Muscle layer of colon (tissue), 2 donors: ENCODE data around the gene PDE4C.

Experiments
- H3K27ac ChIP-seq: one replicate; pipeline ENCODE4 v1.7.0; 2013; ENCODE audit warnings: low read depth, mild to moderate bottlenecking, low read length, moderate library complexity
- H3K27me3 ChIP-seq, 2 donors: one replicate each; pipeline ENCODE4 v1.7.0; 2013; ENCODE audit warnings: low read length in 2 of 2, mild to moderate bottlenecking in 2 of 2; ENCODE audit not compliant: insufficient read depth in 2 of 2, control insufficient read depth in 1 of 2
- H3K36me3 ChIP-seq: one replicate; pipeline ENCODE4 v1.7.0; 2013; ENCODE audit warnings: mild to moderate bottlenecking, low read length; ENCODE audit not compliant: insufficient read depth
- H3K4me1 ChIP-seq: one replicate; pipeline ENCODE4 v1.7.0; 2013; ENCODE audit warnings: mild to moderate bottlenecking, low read length; ENCODE audit not compliant: insufficient read depth
- H3K4me3 ChIP-seq, 2 donors: one replicate each; pipeline ENCODE4 v1.7.0; 2013; ENCODE audit warnings: low read length in 2 of 2, low read depth in 1 of 2, mild to moderate bottlenecking in 1 of 2, moderate library complexity in 1 of 2
- H3K9ac ChIP-seq: one replicate; pipeline ENCODE4 v1.7.0; 2013; ENCODE audit warnings: low read length
- H3K9me3 ChIP-seq: one replicate; pipeline ENCODE4 v1.7.0; 2013; ENCODE audit warnings: mild to moderate bottlenecking, low read length
- donor health status: abdominal sarcoma.
- donor health status: Adenocarcinoma of cecum.

The PDE4C gene

GRCh38 chr19:18252370-18252717 is 26.1 kb upstream of the PDE4C start:
- peaks cover 0 to 7% of the 10 kb centered on the region in 2 donors for H3K27me3 ChIP-seq
- H3K36me3 ChIP-seq, result peaks cover 4% of the 10 kb centered on the region
- no peak overlapping the region for H3K4me3 ChIP-seq
- no peak overlapping the region for H3K9ac ChIP-seq
- no peaks in the 10 kb centered on the region for H3K4me1 ChIP-seq
- no peaks in the 10 kb centered on the region for H3K9me3 ChIP-seq
- no peak overlapping the region for H3K27ac ChIP-seq

GRCh38 chr19:18251587-18252369 is 25.5 kb upstream of the PDE4C start:
- Histone ChIP-seq H3K4me3 (no peak overlapping the region), H3K27ac (no peak overlapping the region), H3K9me3 (no peaks in the 10 kb centered on the region), H3K9ac (no peak overlapping the region), H3K4me1 (no peaks in the 10 kb centered on the region), H3K27me3 (peaks cover 0 to 7% of the 10 kb centered on the region in 2 donors), H3K36me3 (no peaks in the 10 kb centered on the region)

- Histone ChIP-seq H3K36me3 (no peaks in the 10 kb centered on the region), H3K4me1 (no peaks in the 10 kb centered on the region), H3K9ac (no peak overlapping the region), H3K27ac (no peak overlapping the region), H3K4me3 (no peak overlapping the region), H3K27me3 (peaks cover 0 to under 1% of the 10 kb centered on the region in 2 donors), H3K9me3 (no peaks in the 10 kb centered on the region)
Observed at GRCh38 chr19:18249834-18250233, 23.6 kb upstream of the PDE4C start.

GRCh38 chr19:18245297-18245696 is 19.1 kb upstream of the PDE4C start:
- Histone ChIP-seq H3K4me3 (no peak overlapping the region), H3K4me1 (no peaks in the 10 kb centered on the region), H3K27me3 (no peaks in the 10 kb centered on the region), H3K9me3 (no peaks in the 10 kb centered on the region), H3K36me3 (no peaks in the 10 kb centered on the region), H3K9ac (no peak overlapping the region), H3K27ac (no peak overlapping the region)

- peaks cover 0 to 2% of the 10 kb centered on the region in 2 donors for H3K27me3 ChIP-seq
Observed at GRCh38 chr19:18239303-18239702, 13.1 kb upstream of the PDE4C start.

GRCh38 chr19:18234194-18234593 is 8.0 kb upstream of the PDE4C start:
- no peaks in the 10 kb centered on the region for H3K36me3 ChIP-seq
- H3K27ac ChIP-seq, result no peak overlapping the region
- peaks cover 19 to 43% of the 10 kb centered on the region in 2 donors for H3K27me3 ChIP-seq
- no peak overlapping the region for H3K9ac ChIP-seq
- H3K4me3 ChIP-seq, result no peak overlapping the region
- peaks cover 4% of the 10 kb centered on the region for H3K9me3 ChIP-seq
- H3K4me1 ChIP-seq, result no peaks in the 10 kb centered on the region

More at GRCh38 chr19:18239303-18239702, 13.1 kb upstream of the PDE4C start:
- Histone ChIP-seq H3K9me3 (no peaks in the 10 kb centered on the region), H3K4me1 (no peaks in the 10 kb centered on the region), H3K9ac (no peak overlapping the region), H3K27ac (no peak overlapping the region), H3K4me3 (no peak overlapping the region), H3K36me3 (no peaks in the 10 kb centered on the region)

GRCh38 chr19:18233224-18233825 is 7.1 kb upstream of the PDE4C start:
- Histone ChIP-seq H3K4me1 (no peaks in the 10 kb centered on the region), H3K4me3 (no peak overlapping the region), H3K27ac (no peak overlapping the region), H3K9ac (no peak overlapping the region), H3K27me3 (peaks cover 19 to 43% of the 10 kb centered on the region in 2 donors), H3K9me3 (peaks cover 4% of the 10 kb centered on the region), H3K36me3 (no peaks in the 10 kb centered on the region)

- H3K9me3 ChIP-seq, result peaks cover 4% of the 10 kb centered on the region
- peaks cover 24 to 43% of the 10 kb centered on the region in 2 donors for H3K27me3 ChIP-seq
- no peaks in the 10 kb centered on the region for H3K36me3 ChIP-seq
- H3K4me1 ChIP-seq, result no peaks in the 10 kb centered on the region
- no peak overlapping the region for H3K27ac ChIP-seq
- H3K9ac ChIP-seq, result no peak overlapping the region
- no peak overlapping the region for H3K4me3 ChIP-seq
Observed at GRCh38 chr19:18232540-18233223, 6.4 kb upstream of the PDE4C start.

- Histone ChIP-seq H3K9ac (no peak overlapping the region), H3K9me3 (peaks cover 4% of the 10 kb centered on the region), H3K4me3 (no peak overlapping the region), H3K27ac (no peak overlapping the region), H3K36me3 (no peaks in the 10 kb centered on the region), H3K27me3 (peaks cover 27 to 50% of the 10 kb centered on the region in 2 donors), H3K4me1 (no peaks in the 10 kb centered on the region)
Observed at GRCh38 chr19:18231775-18232174, 5.5 kb upstream of the PDE4C start.

- no peak overlapping the region for H3K27ac ChIP-seq
- peaks cover 4% of the 10 kb centered on the region for H3K9me3 ChIP-seq
- no peak overlapping the region for H3K9ac ChIP-seq
- no peaks in the 10 kb centered on the region for H3K36me3 ChIP-seq
- H3K27me3 ChIP-seq, result peaks cover 30 to 55% of the 10 kb centered on the region in 2 donors
- H3K4me3 ChIP-seq, result no peak overlapping the region
- no peaks in the 10 kb centered on the region for H3K4me1 ChIP-seq
Observed at GRCh38 chr19:18230941-18231734, 4.9 kb upstream of the PDE4C start.

- H3K27me3 ChIP-seq, result peaks cover 42 to 68% of the 10 kb centered on the region in 2 donors
- H3K36me3 ChIP-seq, result no peaks in the 10 kb centered on the region
- H3K27ac ChIP-seq, result no peak overlapping the region
- no peak overlapping the region for H3K9ac ChIP-seq
- peaks cover 4% of the 10 kb centered on the region for H3K9me3 ChIP-seq
- H3K4me3 ChIP-seq, result no peak overlapping the region
- H3K4me1 ChIP-seq, result peaks cover 6% of the 10 kb centered on the region
Observed at GRCh38 chr19:18229915-18230314, 3.7 kb upstream of the PDE4C start.
